Skeletal muscle satellite cell (primary cell): ENCODE data around the gene MYO1B.
A peak's percentile ranks its signal among the peaks of the same experiment; 100 is the strongest.

Source experiments
- H3K27me3 ChIP-seq: 2 replicates; pipeline ENCODE4 v1.7.0; 2013; ENCODE audit warnings: low read length; ENCODE audit not compliant: control insufficient read depth, insufficient read depth
- H3K36me3 ChIP-seq: 2 replicates; pipeline ENCODE4 v1.7.0; 2013; ENCODE audit warnings: mild to moderate bottlenecking, control low read depth, low read length; ENCODE audit not compliant: insufficient read depth
- H3K4me1 ChIP-seq: 2 replicates; pipeline ENCODE4 v1.7.0; 2013; ENCODE audit warnings: low read length; ENCODE audit not compliant: control insufficient read depth, insufficient read depth
- H3K4me2 ChIP-seq: 2 replicates; pipeline ENCODE4 v1.7.0; 2013; ENCODE audit warnings: mild to moderate bottlenecking, low read length
- H3K4me3 ChIP-seq: 2 replicates; pipeline ENCODE4 v1.7.0; 2013; ENCODE audit warnings: low read length
- H3K9ac ChIP-seq: 2 replicates; pipeline ENCODE4 v1.7.0; 2013; ENCODE audit warnings: mild to moderate bottlenecking, low read depth, low read length, moderate library complexity
- H3K9me3 ChIP-seq: replicated peaks from 2 replicates; pipeline ENCODE4 v1.7.0; 2013; ENCODE audit warnings: mild to moderate bottlenecking, control low read depth, low read length

MYO1B gene

GRCh38 chr2:191329841-191330240, 84.6 kb downstream of the MYO1B start:
- no peaks in the 10 kb centered on the region for H3K27me3 ChIP-seq
- no peak overlapping the region for H3K4me3 ChIP-seq
- H3K9ac ChIP-seq = no peak overlapping the region
- H3K36me3 ChIP-seq = peaks cover 9% of the 10 kb centered on the region
- H3K9me3 ChIP-seq = no peaks in the 10 kb centered on the region
- H3K4me2 ChIP-seq = no peak overlapping the region
- H3K4me1 ChIP-seq = peaks cover 27% of the 10 kb centered on the region

- Histone ChIP-seq H3K4me2 (peak overlapping the region; percentile 78), H3K9ac (peak overlapping the region; percentile 71), H3K4me3 (peak overlapping the region; percentile 46), H3K4me1 (peaks cover 25% of the 10 kb centered on the region), H3K36me3 (peaks cover 9% of the 10 kb centered on the region), H3K9me3 (no peaks in the 10 kb centered on the region), H3K27me3 (no peaks in the 10 kb centered on the region)
Measured at GRCh38 chr2:191333911-191334357, 88.7 kb downstream of the MYO1B start.

- H3K9me3 ChIP-seq = no peaks in the 10 kb centered on the region
Measured at GRCh38 chr2:191335875-191336464, 90.8 kb downstream of the MYO1B start.

GRCh38 chr2:191341436-191341835, 96.2 kb downstream of the MYO1B start:
- no peak overlapping the region for H3K4me2 ChIP-seq
- H3K9ac ChIP-seq = no peak overlapping the region
- H3K4me3 ChIP-seq = no peak overlapping the region
- H3K9me3 ChIP-seq = no peaks in the 10 kb centered on the region
- H3K36me3 ChIP-seq = peaks cover 10% of the 10 kb centered on the region
- no peaks in the 10 kb centered on the region for H3K27me3 ChIP-seq
- H3K4me1 ChIP-seq = peaks cover 5% of the 10 kb centered on the region

More at GRCh38 chr2:191335875-191336464, 90.8 kb downstream of the MYO1B start:
- Histone ChIP-seq H3K4me3 (no peak overlapping the region), H3K4me2 (no peak overlapping the region), H3K4me1 (peaks cover 25% of the 10 kb centered on the region), H3K36me3 (peaks cover 3% of the 10 kb centered on the region), H3K9ac (no peak overlapping the region), H3K27me3 (no peaks in the 10 kb centered on the region)

- no peaks in the 10 kb centered on the region for H3K27me3 ChIP-seq
- H3K36me3 ChIP-seq = peaks cover 33% of the 10 kb centered on the region
- H3K4me1 ChIP-seq = peaks cover 12% of the 10 kb centered on the region
- H3K9ac ChIP-seq = no peak overlapping the region
- no peak overlapping the region for H3K4me3 ChIP-seq
- no peak overlapping the region for H3K4me2 ChIP-seq
- no peaks in the 10 kb centered on the region for H3K9me3 ChIP-seq
Measured at GRCh38 chr2:191343796-191344338, 98.7 kb downstream of the MYO1B start.

- Histone ChIP-seq H3K4me2 (no peak overlapping the region), H3K27me3 (no peaks in the 10 kb centered on the region), H3K36me3 (peaks cover 38% of the 10 kb centered on the region)
Measured at GRCh38 chr2:191345788-191346187, 100.6 kb downstream of the MYO1B start.

GRCh38 chr2:191347154-191347553, 102.0 kb downstream of the MYO1B start:
- no peaks in the 10 kb centered on the region for H3K27me3 ChIP-seq
- peaks cover 27% of the 10 kb centered on the region for H3K4me1 ChIP-seq
- no peaks in the 10 kb centered on the region for H3K9me3 ChIP-seq
- no peak overlapping the region for H3K9ac ChIP-seq
- peaks cover 33% of the 10 kb centered on the region for H3K36me3 ChIP-seq
- H3K4me3 ChIP-seq = no peak overlapping the region
- H3K4me2 ChIP-seq = no peak overlapping the region

More at GRCh38 chr2:191345788-191346187, 100.6 kb downstream of the MYO1B start:
- H3K9me3 ChIP-seq = no peaks in the 10 kb centered on the region
- H3K4me3 ChIP-seq = no peak overlapping the region
- H3K4me1 ChIP-seq = peaks cover 15% of the 10 kb centered on the region
- H3K9ac ChIP-seq = no peak overlapping the region

- Histone ChIP-seq H3K4me2 (no peak overlapping the region), H3K36me3 (peaks cover 32% of the 10 kb centered on the region), H3K9ac (no peak overlapping the region), H3K27me3 (no peaks in the 10 kb centered on the region), H3K4me3 (no peak overlapping the region), H3K4me1 (peaks cover 34% of the 10 kb centered on the region), H3K9me3 (no peaks in the 10 kb centered on the region)
Measured at GRCh38 chr2:191347881-191348280, 102.7 kb downstream of the MYO1B start.

- no peaks in the 10 kb centered on the region for H3K9me3 ChIP-seq
- H3K4me1 ChIP-seq = peaks cover 37% of the 10 kb centered on the region
- H3K27me3 ChIP-seq = no peaks in the 10 kb centered on the region
- peaks cover 30% of the 10 kb centered on the region for H3K36me3 ChIP-seq
- H3K4me2 ChIP-seq = no peak overlapping the region
- H3K4me3 ChIP-seq = no peak overlapping the region
- no peak overlapping the region for H3K9ac ChIP-seq
Measured at GRCh38 chr2:191349990-191350389, 104.8 kb downstream of the MYO1B start.

- H3K4me2 ChIP-seq = no peak overlapping the region
- H3K4me1 ChIP-seq = peaks cover 35% of the 10 kb centered on the region
- H3K27me3 ChIP-seq = no peaks in the 10 kb centered on the region
- no peaks in the 10 kb centered on the region for H3K9me3 ChIP-seq
- peaks cover 38% of the 10 kb centered on the region for H3K36me3 ChIP-seq
- H3K4me3 ChIP-seq = no peak overlapping the region
- no peak overlapping the region for H3K9ac ChIP-seq
Measured at GRCh38 chr2:191350826-191351225, 105.6 kb downstream of the MYO1B start.

GRCh38 chr2:191351298-191351697, 106.1 kb downstream of the MYO1B start:
- Histone ChIP-seq H3K9ac (no peak overlapping the region), H3K4me1 (peaks cover 31% of the 10 kb centered on the region), H3K9me3 (no peaks in the 10 kb centered on the region), H3K27me3 (no peaks in the 10 kb centered on the region), H3K36me3 (peaks cover 39% of the 10 kb centered on the region), H3K4me3 (no peak overlapping the region), H3K4me2 (no peak overlapping the region)

GRCh38 chr2:191351921-191352320, 106.7 kb downstream of the MYO1B start:
- H3K36me3 ChIP-seq = peaks cover 34% of the 10 kb centered on the region
- no peak overlapping the region for H3K4me2 ChIP-seq
- H3K9me3 ChIP-seq = no peaks in the 10 kb centered on the region
- peaks cover 31% of the 10 kb centered on the region for H3K4me1 ChIP-seq
- H3K4me3 ChIP-seq = no peak overlapping the region
- H3K9ac ChIP-seq = peak overlapping the region; percentile 14
- no peaks in the 10 kb centered on the region for H3K27me3 ChIP-seq
